SU-DHL-6 (cell line): ENCODE measurements around the gene KLHL34.

Experiments used
- H2AFZ ChIP-seq: fragments of 200-600 bp; sonication (generic); 2 replicates; pipeline ENCODE4 v1.6.1; 2014; ENCODE audit warnings: low read depth, mild to moderate bottlenecking, moderate library complexity, mixed read lengths, antibody characterized with exemption, low read length; ENCODE audit not compliant: severe bottlenecking
- H3F3A ChIP-seq: fragments of 200-600 bp; shearing (Covaris generic); 2 replicates; pipeline ENCODE4 v1.6.0; 2016; ENCODE audit warnings: antibody characterized with exemption, mild to moderate bottlenecking; ENCODE audit not compliant: insufficient read depth
- H3K27ac ChIP-seq: fragments of 200-600 bp; sonication (generic); 2 replicates; pipeline ENCODE4 v1.5.1; 2016; ENCODE audit warnings: low read depth, mild to moderate bottlenecking, low read length, moderate library complexity, mixed read lengths
- H3K27me3 ChIP-seq: fragments of 200-600 bp; sonication (generic), shearing (Covaris generic); 2 replicates; pipeline ENCODE4 v1.6.0; 2014; ENCODE audit warnings: mild to moderate bottlenecking, low read length
- H3K36me3 ChIP-seq: fragments of 200-600 bp; sonication (generic); 2 replicates; pipeline ENCODE4 v1.6.1; 2014; ENCODE audit warnings: mild to moderate bottlenecking, low read length, mixed read lengths
- H3K4me2 ChIP-seq: fragments of 300-600, 200-600 bp; shearing (Covaris generic), sonication (generic); 2 replicates; pipeline ENCODE4 v1.6.0; 2014; ENCODE audit warnings: low read length, low read depth, mild to moderate bottlenecking; ENCODE audit not compliant: poor library complexity, severe bottlenecking
- H3K4me3 ChIP-seq: fragments of 200-600 bp; sonication (generic); 2 replicates; pipeline ENCODE4 v1.5.1; 2014; ENCODE audit warnings: antibody characterized with exemption, low read length, mild to moderate bottlenecking, mixed read lengths; ENCODE audit not compliant: insufficient read depth, poor library complexity, severe bottlenecking
- H3K79me2 ChIP-seq: fragments of 200-600 bp; sonication (generic); 2 replicates; pipeline ENCODE4 v1.6.1; 2014; ENCODE audit warnings: mild to moderate bottlenecking, low read length, moderate library complexity; ENCODE audit not compliant: insufficient read depth
- H3K9ac ChIP-seq: fragments of 200-600 bp; sonication (generic); 2 replicates; pipeline ENCODE4 v1.7.0; 2014; ENCODE audit warnings: mild to moderate bottlenecking, low read length
- H3K9me2 ChIP-seq: fragments of 200-600 bp; sonication (generic); replicated peaks from 2 replicates; pipeline ENCODE4 v1.6.1; 2014; ENCODE audit warnings: low read length; ENCODE audit not compliant: insufficient read depth
- H3K9me3 ChIP-seq: fragments of 200-600 bp; sonication (generic); 2 replicates; pipeline ENCODE4 v1.6.1; 2014; ENCODE audit warnings: low read length, mixed read lengths; ENCODE audit not compliant: insufficient read depth
- H4K20me1 ChIP-seq: fragments of 200-600 bp; sonication (generic); 2 replicates; pipeline ENCODE4 v1.6.1; 2014; ENCODE audit warnings: low read depth, mild to moderate bottlenecking, antibody characterized with exemption, low read length, moderate library complexity, mixed read lengths
- EZH2phosphoT487 ChIP-seq: fragments of 200-600 bp; sonication (generic), shearing (Covaris generic); conservative IDR thresholded peaks from 2 replicates; pipeline ENCODE4 v1.6.1; 2018; ENCODE audit warnings: mild to moderate bottlenecking, antibody characterized with exemption, low read length, moderate library complexity, mixed read lengths
- TF ChIP-seq, protein P1 (sequence below): fragments of 200-600 bp; sonication (generic); IDR thresholded peaks from one replicate; pipeline ENCODE4 v1.5.1; 2017; ENCODE audit warnings: antibody characterized with exemption, mild to moderate bottlenecking, low read length, moderate library complexity; ENCODE audit not compliant: insufficient read depth, poor library complexity, severe bottlenecking

Gene KLHL34

DNA sequence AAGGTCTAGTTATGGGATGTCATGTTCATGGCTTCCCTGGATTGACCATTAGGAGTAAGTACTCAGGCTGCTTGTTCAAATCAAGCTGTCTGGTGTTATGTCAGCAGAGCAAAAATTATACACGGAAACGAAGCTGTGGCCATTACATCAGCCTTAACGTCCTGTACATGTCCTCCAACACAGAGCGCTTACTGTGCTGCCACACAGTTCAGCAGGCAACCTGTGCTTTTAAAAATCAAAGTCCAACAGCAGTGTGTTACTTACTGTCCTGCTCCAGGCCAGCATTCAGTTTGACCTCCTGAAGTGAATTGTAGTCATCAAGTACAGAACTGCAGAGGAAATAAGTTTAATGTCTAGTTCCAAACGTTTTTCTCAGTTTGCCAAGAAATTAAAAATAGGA, 46.0 kb downstream of the KLHL34 start:
- Histone ChIP-seq H3K4me3 (no peak overlapping the region), H2AFZ (no peak overlapping the region), H3K27me3 (no peaks in the 10 kb centered on the region), H3K79me2 (no peaks in the 10 kb centered on the region), H3K4me2 (no peak overlapping the region), H3K9me2 (no peaks in the 10 kb centered on the region), H3K9me3 (no peaks in the 10 kb centered on the region), H3K9ac (no peak overlapping the region), H3F3A (no peaks in the 10 kb centered on the region), H3K36me3 (no peaks in the 10 kb centered on the region), H3K27ac (no peak overlapping the region), H4K20me1 (no peaks in the 10 kb centered on the region)
- TF ChIP-seq EZH2phosphoT487, result no peak
- TF ChIP-seq, protein P1, sequence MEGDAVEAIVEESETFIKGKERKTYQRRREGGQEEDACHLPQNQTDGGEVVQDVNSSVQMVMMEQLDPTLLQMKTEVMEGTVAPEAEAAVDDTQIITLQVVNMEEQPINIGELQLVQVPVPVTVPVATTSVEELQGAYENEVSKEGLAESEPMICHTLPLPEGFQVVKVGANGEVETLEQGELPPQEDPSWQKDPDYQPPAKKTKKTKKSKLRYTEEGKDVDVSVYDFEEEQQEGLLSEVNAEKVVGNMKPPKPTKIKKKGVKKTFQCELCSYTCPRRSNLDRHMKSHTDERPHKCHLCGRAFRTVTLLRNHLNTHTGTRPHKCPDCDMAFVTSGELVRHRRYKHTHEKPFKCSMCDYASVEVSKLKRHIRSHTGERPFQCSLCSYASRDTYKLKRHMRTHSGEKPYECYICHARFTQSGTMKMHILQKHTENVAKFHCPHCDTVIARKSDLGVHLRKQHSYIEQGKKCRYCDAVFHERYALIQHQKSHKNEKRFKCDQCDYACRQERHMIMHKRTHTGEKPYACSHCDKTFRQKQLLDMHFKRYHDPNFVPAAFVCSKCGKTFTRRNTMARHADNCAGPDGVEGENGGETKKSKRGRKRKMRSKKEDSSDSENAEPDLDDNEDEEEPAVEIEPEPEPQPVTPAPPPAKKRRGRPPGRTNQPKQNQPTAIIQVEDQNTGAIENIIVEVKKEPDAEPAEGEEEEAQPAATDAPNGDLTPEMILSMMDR, result no peak

DNA sequence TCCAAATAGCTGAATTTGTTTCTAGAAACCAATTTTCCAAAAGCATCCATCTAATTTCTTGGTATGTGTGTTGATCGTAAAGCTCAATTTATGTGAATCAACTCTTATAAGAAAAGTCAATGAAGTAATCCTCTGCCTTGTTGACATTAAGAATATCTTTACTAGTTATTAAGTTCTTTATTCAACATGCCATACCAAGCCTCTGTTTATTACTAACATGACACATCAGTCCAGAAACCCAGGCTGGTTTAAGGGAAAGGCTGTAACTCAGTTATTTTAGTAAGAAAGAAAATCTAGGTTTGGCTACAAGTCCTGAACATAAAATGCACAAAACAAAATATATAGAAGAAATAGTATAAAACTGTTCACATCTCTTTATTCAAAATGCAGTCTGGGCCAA, 48.0 kb downstream of the KLHL34 start:
- H3K36me3 ChIP-seq, result no peaks in the 10 kb centered on the region

DNA sequence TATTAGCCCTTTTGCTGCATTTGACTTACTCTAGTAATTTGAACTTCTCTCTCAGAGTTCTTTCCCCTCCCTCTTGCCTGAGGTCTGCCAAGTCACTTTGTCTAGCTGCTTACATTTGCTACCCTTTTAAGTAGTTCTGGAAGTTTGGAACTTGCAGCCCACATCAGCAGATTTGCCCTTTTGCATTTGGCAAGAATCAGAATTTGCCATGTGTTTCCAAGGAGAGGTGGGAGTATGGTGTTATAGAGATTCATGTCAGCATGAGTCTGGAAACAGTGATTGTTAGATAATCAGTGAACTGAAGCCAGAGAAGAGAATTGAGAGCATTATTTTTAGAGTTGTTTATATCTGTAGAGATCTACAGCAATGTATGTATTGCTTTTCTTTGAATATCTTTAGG, 52.1 kb downstream of the KLHL34 start:
- Histone ChIP-seq H3K9me3 (no peaks in the 10 kb centered on the region), H2AFZ (no peak overlapping the region), H3K27ac (no peak overlapping the region), H3K4me2 (no peak overlapping the region), H3F3A (no peaks in the 10 kb centered on the region), H3K9me2 (no peaks in the 10 kb centered on the region), H3K9ac (no peak overlapping the region), H3K27me3 (no peaks in the 10 kb centered on the region), H3K4me3 (no peak overlapping the region), H4K20me1 (no peaks in the 10 kb centered on the region), H3K36me3 (no peaks in the 10 kb centered on the region), H3K79me2 (no peaks in the 10 kb centered on the region)
- TF ChIP-seq, protein P1, result no peak
- no peak for TF ChIP-seq EZH2phosphoT487

More for the DNA sequence above, 48.0 kb downstream of the KLHL34 start:
- Histone ChIP-seq H3K9me3 (no peaks in the 10 kb centered on the region), H2AFZ (no peak overlapping the region), H3K4me3 (no peak overlapping the region), H3K79me2 (no peaks in the 10 kb centered on the region), H3K9ac (no peak overlapping the region), H4K20me1 (no peaks in the 10 kb centered on the region), H3F3A (no peaks in the 10 kb centered on the region), H3K27me3 (no peaks in the 10 kb centered on the region), H3K4me2 (no peak overlapping the region), H3K27ac (no peak overlapping the region), H3K9me2 (no peaks in the 10 kb centered on the region)
- TF ChIP-seq, protein P1, result no peak
- no peak for TF ChIP-seq EZH2phosphoT487
